Stimulated activated CD4-positive, alpha-beta T cell treated with anti-CD3 and anti-CD28 coated beads, Interleukin-1b, Interleukin-23, amount 100 ng/mL, for 48 hours (primary cell): Measurements from ENCODE around the gene TNFRSF18.
"Not testable (repeated sequence)": the region's sequence is repeated elsewhere in the genome, so short reads cannot be mapped to it uniquely, and the experiment has no call there.

ENCODE experiments used
- DNase-seq: peaks from one replicate; pipeline ENCODE4 v3.0.0-alpha.2; 2020

TNFRSF18 gene, protein sequence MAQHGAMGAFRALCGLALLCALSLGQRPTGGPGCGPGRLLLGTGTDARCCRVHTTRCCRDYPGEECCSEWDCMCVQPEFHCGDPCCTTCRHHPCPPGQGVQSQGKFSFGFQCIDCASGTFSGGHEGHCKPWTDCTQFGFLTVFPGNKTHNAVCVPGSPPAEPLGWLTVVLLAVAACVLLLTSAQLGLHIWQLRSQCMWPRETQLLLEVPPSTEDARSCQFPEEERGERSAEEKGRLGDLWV

DNA sequence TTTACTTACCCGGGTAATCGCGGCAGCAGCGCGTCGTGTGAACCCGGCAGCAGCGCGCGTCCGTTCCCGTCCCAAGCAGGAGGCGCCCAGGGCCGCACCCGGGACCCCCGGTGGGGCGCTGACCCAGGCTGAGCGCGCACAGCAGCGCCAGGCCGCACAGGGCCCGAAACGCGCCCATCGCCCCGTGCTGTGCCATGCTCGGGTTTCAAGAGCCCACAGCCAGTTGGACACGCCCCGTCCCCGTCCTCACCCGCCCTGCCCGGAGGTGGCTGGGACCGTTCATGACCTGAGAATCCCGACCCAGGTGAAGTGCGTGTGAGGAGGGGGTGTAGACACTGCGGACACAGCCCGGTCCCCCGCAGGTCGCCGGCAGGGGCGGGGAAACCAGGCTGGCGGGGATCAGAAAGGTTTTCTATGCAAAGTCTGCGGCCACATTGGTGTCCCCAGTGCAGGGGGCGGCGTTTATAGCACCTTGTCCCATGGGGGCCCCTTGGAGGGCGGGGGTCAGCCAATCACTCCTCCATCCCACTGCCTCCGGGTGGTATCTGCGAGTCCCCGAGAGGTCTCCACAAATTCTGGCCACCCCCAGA is at the start of gene TNFRSF18:
Gene TNFRSF18 (minus strand): TSS at position 217 of the 590 bp plus-strand sequence. CDS start 21 bp downstream, at position 196.
- DNase-seq: peak; percentile 46

DNA sequence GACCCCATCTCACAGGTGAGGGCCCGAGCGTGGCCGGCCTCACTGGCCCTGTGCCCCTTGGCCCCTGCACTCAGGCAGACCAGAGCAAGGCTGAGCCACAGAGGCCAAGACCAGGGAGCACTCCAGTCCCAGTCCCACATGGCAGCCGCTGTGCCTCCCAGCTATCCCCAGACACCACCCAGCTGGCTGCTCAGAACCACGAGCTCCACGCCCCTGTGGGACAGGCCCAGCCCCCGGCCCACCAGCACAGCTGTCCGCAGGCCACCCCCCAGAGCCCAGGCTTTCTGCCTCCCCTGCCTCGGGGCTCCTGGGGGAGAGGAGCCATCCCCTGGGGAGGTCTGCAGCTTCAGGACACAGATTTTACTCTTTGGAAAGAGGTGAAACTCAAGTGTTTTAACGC is 49.2 kb upstream of the TNFRSF18 start:
- DNase-seq: no peak

DNA sequence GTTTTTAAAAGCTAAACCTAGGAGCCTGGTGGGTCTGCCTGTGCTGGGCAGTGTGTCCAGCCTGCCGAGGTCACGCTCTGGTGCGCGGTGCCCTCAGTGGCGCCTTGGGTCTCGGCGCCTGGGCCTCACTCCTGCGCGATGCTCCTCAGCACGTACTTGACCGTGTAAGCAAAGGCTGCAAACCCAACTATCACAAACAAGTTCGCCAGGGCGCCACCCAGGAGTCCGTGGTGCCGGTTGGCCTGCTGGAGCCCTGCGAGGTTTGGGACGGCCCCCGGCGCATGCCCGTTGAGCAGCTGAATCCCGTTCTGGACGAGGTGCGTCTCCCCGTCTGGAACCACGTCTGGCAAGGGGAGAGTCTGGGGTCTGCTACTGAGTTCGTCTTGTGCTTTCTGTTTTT is 48.7 kb upstream of the TNFRSF18 start:
- no peak for DNase-seq

DNA sequence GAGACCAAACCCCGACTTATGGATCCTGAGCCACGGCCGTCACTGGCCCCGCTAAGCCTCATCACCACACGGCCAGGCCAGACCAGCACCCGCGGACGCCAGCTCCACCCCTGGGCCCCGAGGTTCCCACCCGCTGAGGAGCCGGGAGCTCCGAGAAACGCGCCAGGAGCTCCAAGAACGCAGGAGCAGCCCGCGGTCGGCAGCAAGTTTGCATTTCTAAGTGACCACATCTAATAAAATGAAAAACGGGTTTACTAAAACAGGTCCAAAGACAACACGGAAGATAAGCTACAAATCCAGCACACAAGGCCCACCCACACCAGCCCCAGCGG is 48.2 kb upstream of the TNFRSF18 start:
- DNase-seq: no peak

DNA sequence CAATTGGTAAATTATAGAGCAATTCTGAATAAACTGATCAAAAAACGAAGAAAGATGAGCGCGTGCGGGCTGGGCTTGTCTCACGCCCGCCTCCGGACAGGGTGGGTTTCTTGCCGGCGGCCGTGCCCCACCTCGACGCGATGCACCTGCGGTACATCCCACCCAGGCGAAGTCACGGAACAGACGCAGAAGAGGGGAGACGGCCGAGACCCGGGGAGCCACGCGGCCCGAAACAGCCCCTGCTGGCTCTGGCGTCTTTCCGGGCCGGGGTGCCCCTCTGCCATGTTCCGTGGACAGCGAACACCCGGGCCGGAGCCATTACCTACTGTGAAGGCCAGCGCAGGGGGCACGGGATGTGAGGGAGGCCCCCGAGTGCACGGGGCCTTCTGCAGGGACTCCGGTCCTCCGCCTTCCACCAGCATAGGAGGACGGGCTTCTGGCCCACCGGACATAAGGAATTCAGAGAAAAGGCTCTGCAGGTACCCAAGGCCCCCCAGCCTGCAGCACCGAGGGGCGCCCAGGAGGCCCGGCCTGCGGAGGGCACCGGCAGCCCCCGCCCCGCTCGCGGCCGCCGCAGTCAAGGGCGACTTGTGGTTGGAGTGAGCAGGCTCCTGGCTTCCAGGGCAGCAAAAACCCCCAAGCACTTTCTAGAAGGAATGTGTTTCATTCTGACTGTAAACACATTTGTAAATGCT is 47.7 kb upstream of the TNFRSF18 start:
- DNase-seq: no peak

DNA sequence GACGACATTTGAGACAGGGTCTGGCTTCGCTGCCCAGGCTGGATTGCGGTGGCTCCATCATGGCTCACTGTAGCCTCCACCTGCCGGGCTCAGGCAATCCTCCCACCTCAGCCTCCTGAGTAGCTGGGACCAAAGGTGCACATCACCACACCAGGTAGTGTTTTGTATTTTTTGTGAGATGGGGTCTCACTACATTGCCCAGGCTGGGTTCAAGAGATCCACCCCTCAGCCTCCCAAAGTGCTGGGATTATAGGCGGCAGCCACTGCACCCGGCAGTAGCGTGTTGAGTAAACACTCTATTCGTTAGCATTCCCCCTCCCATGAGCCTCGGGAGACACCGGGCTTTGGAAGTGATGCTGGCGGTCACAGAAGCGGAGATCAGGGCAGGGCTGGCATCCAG is 46.9 kb upstream of the TNFRSF18 start:
- no peak for DNase-seq

DNA sequence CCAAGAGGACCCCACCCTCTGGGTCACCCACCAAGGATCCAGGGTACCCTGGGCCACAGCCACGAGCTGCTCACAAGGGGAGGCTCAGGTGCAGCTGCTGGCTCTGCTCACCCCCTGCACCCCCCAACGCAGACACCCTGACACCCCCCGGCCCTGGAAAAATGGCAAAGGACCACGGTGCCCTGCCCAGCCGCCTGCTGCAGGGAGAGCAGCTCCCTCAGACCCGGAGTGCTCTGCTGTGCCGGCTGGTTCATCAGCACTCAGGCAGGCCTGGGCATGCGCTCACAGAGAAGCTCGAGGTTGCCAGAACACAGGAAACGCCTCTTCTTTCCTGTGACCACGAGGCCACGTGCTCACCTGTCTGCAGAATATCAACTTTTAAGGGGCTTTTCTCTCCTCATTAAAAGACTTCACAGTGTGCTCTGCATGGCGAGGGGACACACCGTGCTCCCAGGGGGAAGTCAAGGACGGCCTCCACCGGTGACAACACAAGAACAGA is 44.4 kb upstream of the TNFRSF18 start:
- DNase-seq: peak; percentile 62

DNA sequence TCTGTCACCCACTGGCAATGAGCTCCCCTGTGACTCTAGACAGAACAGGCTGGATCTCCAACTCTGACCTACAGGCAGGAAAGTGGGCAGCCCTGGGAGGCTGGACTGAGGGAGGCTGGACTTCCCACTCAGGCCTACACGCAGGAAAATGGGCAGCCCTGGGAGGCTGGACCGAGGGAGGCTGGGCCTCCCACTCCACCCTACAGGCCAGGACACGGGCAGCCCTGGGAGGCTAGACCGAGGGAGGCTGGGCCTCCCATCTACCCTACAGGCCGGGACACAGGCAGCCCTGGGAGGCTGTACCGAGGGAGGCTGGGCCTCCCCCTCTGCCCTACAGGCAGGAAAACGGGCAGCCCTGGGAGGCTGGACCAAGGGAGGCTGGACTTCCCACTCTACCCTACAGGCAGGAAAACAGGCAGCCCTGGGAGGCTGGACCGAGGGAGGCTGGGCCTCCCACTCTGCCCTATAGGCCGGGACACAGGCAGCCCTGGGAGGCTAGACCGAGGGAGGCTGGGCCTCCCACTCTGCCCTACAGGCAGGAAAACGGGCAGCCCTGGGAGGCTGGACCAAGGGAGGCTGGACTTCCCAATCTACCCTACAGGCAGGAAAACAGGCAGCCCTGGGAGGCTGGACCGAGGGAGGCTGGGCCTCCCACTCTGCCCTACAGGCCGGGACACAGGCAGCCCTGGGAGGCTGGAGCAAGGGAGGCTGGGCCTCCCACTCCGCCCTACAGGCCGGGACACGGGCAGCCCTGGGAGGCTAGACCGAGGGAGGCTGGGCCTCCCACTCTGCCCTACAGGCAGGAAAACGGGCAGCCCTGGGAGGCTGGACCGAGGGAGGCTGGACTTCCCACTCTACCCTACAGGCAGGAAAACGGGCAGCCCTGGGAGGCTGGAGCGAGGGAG is 41.9 kb upstream of the TNFRSF18 start:
- not testable (repeated sequence) for DNase-seq

DNA sequence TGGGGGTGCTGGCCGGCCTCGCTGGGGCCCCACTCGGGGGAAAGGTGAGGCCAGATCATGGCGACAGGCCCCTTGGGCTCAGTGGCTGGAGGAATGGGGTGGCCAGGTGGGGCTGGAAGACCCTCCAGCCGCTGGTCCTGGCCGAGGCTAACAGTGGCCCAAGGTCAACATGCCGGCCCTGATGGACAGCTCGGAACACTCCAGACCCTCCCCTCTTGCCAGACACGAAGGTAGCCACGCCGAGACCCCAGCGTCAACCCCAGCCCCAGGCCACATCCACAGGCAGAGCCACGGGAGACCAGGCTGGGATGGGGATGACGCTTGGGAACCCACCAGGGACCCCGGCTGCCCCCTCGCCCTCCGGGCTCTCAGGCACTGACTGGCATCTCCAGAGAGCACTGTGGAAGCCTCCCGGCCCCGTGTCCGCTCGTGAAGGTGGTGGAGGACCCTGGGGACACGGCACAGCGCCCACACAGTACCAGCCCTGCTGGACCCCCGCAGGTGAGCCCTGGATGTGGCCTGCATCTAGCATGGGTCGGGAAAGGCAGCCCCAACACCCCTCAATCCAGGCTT is 41.0 kb upstream of the TNFRSF18 start:
- no peak for DNase-seq

DNA sequence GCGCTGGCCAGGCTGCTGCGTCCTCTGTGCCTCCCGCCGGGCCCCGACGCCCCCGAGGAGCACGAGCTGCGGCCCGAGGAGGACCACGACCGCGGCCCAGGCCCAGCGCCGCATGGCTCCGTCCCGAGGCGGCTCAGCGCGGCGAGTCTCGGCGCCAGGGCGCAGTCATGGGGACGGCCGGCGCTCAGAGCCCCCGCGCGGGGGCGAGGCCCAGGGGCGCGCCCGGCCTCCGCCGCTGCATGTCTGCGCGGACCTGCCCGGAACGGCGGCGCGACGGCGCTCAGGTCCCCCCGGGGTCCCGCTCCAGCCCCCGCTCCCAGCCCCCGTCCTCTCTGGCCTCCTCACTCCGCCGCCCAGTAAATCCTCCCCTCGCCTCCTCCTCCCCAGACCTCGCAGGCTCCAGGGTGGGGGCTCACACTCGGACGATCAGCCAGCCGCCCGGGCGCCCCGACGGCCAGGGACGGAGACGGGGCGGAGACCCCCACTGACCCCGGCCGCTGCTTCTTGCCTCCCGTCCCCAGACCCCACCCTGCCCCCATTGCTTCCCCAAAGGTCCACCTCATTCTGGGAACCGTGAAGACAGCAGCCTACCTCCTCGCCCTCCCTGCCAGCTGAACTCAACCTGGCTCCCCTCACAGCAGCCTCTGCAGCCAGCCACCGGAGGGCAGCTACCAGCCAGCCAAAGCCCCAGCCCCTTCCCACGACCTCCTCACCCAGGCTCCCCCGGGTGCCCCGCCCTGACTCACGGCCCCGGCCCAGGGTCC is 40.4 kb upstream of the TNFRSF18 start, which contains the start of gene C1QTNF12:
Gene C1QTNF12 (minus strand): TSS at position 146 of the 764 bp plus-strand sequence. CDS start 32 bp downstream, at position 114.
- no peak for DNase-seq

DNA sequence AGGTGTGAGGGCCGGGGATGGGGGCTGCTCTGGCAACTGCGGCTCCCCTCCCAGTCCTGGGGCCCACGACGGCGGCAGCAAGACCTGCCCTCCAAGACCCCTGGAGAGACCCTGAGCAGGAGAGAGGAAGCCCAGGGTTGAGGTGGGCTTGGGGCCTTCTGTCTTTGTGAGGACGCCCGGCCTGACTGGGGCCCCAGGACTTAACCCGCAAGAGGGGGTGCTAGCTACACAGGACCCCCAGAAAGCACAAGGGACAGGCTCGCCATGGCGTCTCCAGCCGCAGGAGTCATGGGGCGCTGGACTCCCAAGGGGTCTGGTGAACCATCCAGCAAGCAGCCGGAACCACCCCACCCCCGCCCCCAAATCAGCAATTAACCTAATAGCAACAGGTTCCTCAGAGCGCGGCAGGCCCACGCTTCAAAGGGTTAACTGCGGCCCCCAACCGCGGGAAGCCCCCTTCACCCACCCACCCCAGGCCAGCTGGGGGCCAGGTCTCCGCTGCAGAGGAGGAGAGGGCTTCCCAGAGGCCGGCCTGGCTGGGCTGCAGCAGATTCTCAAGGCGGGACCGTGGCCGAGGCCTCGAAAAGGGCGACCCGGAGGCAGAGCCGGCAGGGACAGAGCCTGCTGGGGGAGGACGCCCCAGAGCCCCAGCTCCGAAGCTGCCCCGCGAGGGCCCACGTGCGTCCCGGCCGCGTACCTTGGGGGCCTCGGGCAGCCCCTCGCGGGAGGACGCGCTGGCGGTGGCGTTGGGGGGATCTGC is 39.6 kb upstream of the TNFRSF18 start:
- no peak for DNase-seq

DNA sequence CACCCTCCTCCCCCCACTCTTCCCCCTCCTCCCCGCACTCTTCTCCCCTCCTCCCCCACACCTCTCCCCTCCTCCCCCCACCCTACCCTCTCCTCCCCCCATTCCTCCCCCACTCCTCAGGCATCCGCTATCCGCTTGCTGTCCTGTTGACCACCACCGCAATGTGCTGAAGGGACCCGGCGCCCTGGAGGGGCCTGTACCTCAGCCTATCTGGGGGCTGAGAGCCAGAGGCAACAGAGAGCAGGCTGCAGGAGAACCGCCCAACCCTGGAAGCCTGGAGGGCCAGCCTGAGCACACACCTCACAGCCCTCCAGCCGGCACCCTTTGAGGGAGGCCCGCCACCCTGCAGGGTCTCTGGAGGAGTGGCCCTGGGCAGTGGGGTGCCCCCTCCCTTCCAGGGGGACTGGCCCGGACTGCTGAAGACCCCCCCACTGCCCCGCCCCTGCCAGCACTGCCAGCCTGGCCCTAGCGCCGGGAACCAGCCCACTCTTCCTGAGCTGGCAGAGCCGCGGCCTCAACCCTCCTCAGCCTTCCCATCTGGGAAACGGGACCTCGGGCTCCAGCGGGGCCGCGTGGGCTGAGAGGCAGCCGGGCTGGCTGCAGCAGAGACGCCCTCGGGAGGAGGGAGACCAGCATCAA is 38.9 kb upstream of the TNFRSF18 start:
- no peak for DNase-seq

DNA sequence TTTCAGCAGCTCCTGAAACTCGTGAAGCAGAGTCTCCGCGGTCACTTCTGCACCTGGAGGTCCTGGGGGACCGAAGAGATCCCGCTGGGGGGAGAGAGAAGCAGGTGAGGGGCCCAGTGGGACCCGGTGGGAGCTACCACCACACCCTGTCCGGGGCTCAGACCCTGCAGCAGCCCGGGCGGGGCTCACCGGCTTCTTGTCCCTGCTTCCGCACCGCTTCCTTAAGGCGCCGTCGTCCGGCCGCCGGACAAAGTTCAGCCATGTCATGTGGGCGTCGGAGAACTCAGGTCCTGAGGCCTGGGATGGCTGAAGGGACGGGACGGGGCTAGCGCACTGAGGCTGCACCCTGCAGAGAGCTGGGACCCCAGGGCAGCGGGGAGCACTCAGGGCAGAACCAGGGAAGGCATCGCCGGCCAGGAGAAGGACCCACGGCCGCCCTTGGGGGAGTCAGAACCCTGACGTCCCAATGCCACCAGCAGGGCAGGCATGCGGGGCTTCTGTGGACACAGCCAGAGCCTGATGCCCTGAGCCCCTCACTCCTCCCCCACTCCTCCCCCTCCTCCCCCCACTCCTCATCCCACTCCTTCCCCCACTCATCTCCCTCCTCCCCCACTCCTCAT is 37.9 kb upstream of the TNFRSF18 start:
- DNase-seq: no peak

DNA sequence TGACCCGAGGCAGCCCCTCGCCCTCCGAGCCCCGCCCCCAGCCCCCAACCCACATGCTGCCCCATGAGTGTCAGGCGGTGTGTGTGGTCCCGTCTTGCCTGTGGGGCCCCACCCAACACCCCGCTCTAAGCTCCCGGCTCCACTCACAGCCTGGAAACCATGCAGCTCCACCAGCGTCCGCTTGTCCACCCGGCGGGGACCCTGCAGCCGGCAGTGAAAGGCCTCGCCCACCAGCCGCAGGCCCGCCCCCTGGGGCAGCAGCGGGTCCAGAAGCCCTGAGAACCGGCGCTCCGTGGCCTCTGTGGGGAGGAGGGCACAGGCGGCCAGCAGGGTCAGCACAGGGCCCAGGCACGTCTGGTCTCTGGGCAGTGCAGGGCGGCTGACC is 37.4 kb upstream of the TNFRSF18 start:
- DNase-seq: no peak

DNA sequence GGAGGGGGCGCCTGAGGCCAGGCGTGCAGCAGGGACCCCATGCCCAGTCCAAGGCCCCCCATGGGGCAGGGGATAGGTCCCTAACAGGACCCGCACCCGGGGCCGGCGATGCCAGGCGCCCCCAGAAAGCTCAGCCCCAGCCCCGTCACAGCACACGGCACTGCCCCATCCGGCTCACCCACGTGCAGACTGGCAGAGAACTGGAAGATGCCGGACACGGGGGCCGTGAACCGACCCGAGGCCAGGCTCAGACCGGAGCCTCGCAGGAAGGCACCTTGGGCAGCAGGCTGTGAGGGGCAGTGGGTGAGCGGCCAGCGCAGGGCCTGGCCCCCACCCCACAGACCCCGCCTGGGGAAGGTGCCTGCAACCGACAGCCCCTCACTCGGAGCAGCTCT is 36.9 kb upstream of the TNFRSF18 start:
- DNase-seq: no peak

DNA sequence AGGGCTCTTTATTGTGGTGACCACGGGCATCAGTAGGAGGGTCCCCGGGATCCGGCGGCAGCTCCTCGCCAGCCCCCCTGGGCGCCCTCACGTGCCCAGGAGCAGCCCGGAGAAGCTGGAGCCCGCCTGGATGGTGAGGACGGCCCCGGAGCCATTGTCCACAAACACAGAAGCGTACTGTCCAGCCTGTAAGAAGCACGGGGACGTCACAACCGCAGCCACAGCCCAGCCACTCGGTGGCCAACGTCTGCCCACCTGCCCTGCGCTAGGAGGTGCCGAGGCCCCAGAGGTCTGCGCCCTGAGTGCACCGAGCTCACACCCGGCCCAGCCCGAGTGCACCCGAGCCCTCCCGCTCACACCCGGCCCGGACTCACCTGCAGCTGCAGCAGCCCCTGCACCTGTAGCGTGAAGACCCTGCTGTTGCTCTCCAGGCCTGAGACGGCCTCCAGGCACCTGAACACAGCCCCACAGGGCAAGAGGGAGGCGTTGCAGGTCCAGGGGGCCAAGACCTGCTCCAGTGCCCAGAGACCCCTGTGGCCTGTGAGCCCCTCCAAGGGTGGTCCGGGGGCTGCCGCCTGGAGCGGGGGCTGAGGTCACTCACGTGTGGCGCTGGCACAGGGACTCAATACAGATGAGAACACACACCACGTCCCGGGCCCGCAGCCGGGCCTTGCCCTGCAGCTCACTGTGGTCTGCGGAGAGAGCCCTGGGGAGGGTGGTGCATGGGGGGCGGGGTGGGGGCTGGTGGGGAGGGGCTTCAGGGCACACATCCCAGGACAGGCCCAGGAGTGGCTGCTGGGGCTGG is 36.3 kb upstream of the TNFRSF18 start:
- no peak for DNase-seq

DNA sequence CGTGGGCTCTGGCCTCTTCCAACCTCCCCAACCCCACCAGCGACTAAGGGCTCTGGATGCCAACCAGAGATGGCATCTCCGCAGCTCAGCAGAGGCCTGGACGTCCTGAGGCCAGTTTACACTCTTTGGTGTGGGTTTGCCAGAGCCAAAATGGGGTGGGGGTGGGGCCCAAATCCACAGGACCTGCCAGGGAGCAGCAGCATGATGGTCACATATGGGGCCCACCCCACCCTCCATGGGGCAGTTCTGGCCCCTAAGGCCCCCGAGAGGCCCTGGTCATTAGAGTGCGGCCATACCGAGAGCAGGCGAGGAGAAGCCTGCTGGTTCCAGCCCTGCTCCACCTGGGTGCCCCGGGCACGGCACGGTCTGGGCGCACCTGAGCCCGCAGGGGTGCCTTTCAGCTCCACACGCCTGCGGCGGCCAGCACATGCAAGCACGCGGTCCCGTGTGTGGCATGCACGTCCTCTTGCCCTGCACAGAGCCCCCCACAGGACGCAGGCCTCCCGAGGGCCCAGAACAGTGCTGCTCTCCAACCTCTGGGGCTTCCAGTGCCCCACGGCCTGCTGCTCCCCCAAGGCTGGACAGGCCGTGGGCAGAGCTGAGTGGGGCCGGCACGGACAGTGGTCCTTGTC is 35.3 kb upstream of the TNFRSF18 start:
- no peak for DNase-seq

DNA sequence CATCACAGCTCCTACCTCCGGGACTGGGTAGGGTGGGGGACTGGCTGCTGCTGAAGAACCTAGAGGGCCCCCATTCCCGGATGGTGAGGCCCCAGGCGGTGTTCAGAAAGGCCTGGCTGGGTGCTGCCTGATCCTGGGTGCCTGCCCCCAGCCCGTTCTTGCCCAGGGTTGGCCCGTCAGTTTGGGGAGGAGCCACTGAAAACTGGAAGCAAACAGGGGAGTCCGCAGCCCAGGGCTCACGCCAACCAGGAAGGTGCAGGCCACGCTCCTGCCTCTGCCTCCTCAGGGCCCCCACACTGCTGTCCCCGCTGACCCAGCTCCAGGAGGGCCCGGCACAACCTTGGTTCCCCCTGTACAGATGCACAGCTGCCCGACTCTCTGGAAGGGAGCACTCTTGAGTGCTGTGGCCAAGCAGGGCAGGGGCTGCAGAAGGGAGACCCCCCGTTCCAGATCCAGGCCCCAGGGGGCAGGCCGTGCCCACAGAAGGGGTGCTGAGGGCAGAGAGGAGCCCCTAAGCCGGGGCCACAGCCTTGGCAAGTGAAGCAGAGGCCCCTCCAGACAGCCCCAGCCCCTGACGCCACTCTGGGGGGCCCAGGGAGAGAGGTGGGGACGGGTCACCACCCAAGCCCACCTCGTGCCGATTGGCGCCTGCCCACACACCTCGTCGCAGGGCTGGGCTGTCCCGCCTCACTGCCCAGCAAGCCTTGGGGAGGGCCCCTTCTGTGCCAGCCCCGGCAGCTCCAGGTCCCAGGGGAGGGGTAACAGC is 34.6 kb upstream of the TNFRSF18 start:
- no peak for DNase-seq
